ENCODE data around the gene CDKN1C. TPM values are rescaled to one million over a fixed set of nuclear protein-coding genes. Genes with fewer than 3 reads are reported as not detected.

Gene CDKN1C
- polyA plus RNA-seq, 1 donor from 2014 or later, result 36.7 TPM

- Histone ChIP-seq H3K9me2 (ENCODE audit: insufficient read depth, low read length) (no peaks in the 10 kb centered on the region), H3K9ac (ENCODE audit: low read length) (no peak overlapping the region), H3K9me3 (ENCODE audit: low read length) (peaks cover 5% of the 10 kb centered on the region), H2AFZ (ENCODE audit: low read depth, low read length) (no peak overlapping the region), H3K36me3 (ENCODE audit: insufficient read depth, low read length) (no peaks in the 10 kb centered on the region), H3K4me2 (ENCODE audit: low read length) (no peak overlapping the region), H3K79me2 (replicated peaks; ENCODE audit: insufficient read depth, low read length) (no peaks in the 10 kb centered on the region), H3F3A (ENCODE audit: insufficient read depth, low read length, poor library complexity, severe bottlenecking) (no peaks in the 10 kb centered on the region), H4K20me1 (ENCODE audit: insufficient read depth) (no peaks in the 10 kb centered on the region), H3K4me3 (ENCODE audit: low read length) (no peak overlapping the region), H3K27ac (ENCODE audit: low read length) (no peak overlapping the region), H3K27me3 (ENCODE audit: insufficient read depth, low read depth, low read length) (no peaks in the 10 kb centered on the region)
- TF ChIP-seq SMC3 (conservative IDR thresholded peaks at IDR 0.05; ENCODE audit: poor library complexity) (no peak), MXI1 (conservative IDR thresholded peaks at IDR 0.05; ENCODE audit: poor library complexity, severe bottlenecking) (no peak), TAF1 (IDR thresholded peaks at IDR 0.05; ENCODE audit: low read depth) (no peak), EZH2 (IDR thresholded peaks at IDR 0.05; ENCODE audit: borderline replicate concordance, insufficient read depth, low read length, poor library complexity, severe bottlenecking) (no peak), EP300 (conservative IDR thresholded peaks at IDR 0.05; ENCODE audit: poor library complexity, severe bottlenecking) (no peak), RAD21 (conservative IDR thresholded peaks at IDR 0.05) (no peak), POLR2AphosphoS5 (IDR thresholded peaks at IDR 0.05) (no peak)
- TF ChIP-seq, protein P1, sequence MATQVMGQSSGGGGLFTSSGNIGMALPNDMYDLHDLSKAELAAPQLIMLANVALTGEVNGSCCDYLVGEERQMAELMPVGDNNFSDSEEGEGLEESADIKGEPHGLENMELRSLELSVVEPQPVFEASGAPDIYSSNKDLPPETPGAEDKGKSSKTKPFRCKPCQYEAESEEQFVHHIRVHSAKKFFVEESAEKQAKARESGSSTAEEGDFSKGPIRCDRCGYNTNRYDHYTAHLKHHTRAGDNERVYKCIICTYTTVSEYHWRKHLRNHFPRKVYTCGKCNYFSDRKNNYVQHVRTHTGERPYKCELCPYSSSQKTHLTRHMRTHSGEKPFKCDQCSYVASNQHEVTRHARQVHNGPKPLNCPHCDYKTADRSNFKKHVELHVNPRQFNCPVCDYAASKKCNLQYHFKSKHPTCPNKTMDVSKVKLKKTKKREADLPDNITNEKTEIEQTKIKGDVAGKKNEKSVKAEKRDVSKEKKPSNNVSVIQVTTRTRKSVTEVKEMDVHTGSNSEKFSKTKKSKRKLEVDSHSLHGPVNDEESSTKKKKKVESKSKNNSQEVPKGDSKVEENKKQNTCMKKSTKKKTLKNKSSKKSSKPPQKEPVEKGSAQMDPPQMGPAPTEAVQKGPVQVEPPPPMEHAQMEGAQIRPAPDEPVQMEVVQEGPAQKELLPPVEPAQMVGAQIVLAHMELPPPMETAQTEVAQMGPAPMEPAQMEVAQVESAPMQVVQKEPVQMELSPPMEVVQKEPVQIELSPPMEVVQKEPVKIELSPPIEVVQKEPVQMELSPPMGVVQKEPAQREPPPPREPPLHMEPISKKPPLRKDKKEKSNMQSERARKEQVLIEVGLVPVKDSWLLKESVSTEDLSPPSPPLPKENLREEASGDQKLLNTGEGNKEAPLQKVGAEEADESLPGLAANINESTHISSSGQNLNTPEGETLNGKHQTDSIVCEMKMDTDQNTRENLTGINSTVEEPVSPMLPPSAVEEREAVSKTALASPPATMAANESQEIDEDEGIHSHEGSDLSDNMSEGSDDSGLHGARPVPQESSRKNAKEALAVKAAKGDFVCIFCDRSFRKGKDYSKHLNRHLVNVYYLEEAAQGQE (IDR thresholded peaks at IDR 0.05; ENCODE audit: borderline replicate concordance), result no peak
- TF ChIP-seq, protein P2, sequence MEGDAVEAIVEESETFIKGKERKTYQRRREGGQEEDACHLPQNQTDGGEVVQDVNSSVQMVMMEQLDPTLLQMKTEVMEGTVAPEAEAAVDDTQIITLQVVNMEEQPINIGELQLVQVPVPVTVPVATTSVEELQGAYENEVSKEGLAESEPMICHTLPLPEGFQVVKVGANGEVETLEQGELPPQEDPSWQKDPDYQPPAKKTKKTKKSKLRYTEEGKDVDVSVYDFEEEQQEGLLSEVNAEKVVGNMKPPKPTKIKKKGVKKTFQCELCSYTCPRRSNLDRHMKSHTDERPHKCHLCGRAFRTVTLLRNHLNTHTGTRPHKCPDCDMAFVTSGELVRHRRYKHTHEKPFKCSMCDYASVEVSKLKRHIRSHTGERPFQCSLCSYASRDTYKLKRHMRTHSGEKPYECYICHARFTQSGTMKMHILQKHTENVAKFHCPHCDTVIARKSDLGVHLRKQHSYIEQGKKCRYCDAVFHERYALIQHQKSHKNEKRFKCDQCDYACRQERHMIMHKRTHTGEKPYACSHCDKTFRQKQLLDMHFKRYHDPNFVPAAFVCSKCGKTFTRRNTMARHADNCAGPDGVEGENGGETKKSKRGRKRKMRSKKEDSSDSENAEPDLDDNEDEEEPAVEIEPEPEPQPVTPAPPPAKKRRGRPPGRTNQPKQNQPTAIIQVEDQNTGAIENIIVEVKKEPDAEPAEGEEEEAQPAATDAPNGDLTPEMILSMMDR (IDR thresholded peaks at IDR 0.05; ENCODE audit: poor library complexity, severe bottlenecking), result no peak
Measured at GRCh38 chr11:2833716-2834502, 51.7 kb downstream of the CDKN1C start.

Small RNA genes lying within 50 kb of the gene (small RNA-seq; reads per million reads assigned to genes)
- 0 reads per million in 3 experiments for gene AC013791.1

Other genes starting within 250 kb of the CDKN1C start
- 0.12 and 0.32 TPM in 2 replicates for gene KCNQ1OT1, start 185.8 kb downstream of the CDKN1C start, polyA plus RNA-seq
- not detected in 2 replicates for gene PHLDA2, start 43.6 kb upstream of the CDKN1C start, polyA plus RNA-seq
- gene NAP1L4, start 106.6 kb upstream of the CDKN1C start, polyA plus RNA-seq, result 196 and 199 TPM in 2 replicates
- gene CARS1, start 171.6 kb upstream of the CDKN1C start, polyA plus RNA-seq, result 48.2 and 61.0 TPM in 2 replicates

Measured in neural cell (in vitro differentiated cells).